ENCODE measurements around the gene POU6F1.

GRCh38 chr12:51162217-51162616, 55.6 kb downstream of the POU6F1 start:
- no peak for TF ChIP-seq CTCF (IDR thresholded peaks at IDR 0.05; ENCODE audit: low read depth, low read length)
- no peak for TF ChIP-seq POLR2A (IDR thresholded peaks at IDR 0.05; ENCODE audit: extremely low read depth, insufficient read length)
- TF ChIP-seq MYC (IDR thresholded peaks at IDR 0.05; ENCODE audit: low read depth, low read length), result no peak
- TF ChIP-seq MAX (IDR thresholded peaks at IDR 0.05; ENCODE audit: low read depth, low read length), result no peak

Measured in NB4 (cell line).